Measurements from ENCODE around the gene IDE. TPM values are rescaled to one million over a fixed set of nuclear protein-coding genes. Genes with fewer than 3 reads are reported as not detected.

IDE gene
- total and polyA plus RNA-seq, 2 of the 13 experiments (the other 11 are each of a cell fraction or from before 2014, with no cell fraction given): 16.1 to 52.1 TPM

DNA sequence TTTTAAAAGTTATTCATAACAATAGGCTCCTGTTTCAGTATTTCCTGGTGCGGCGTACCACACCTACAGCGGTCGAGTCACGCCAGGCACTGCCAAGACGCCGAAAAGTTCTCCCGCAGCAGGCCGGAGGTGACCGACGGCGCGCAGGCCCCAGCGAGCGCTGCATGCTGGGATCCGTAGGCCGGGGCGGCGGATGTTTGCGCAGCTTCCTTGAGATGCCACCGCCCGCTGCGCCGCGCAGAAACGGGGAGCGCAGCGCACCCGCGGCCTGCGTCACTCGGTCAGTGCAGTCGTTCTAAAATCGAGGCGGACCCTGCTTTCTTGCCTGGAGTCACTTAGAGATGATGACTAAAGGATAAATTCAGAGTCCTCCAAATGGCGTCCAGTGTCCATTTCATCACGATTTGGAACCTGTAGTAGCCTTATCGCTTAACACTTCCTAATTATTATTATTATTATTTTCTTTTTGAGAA lies 17.7 kb upstream of the IDE start (continued):
- TF ChIP-seq NFKB2 (CRISPR knock-in tag; IDR thresholded peaks at IDR 0.05; ENCODE audit: borderline replicate concordance): peak; percentile 81; the same call in 1 of the 2 replicates
- TF ChIP-seq ELF3 (CRISPR knock-in tag; IDR thresholded peaks at IDR 0.05): peak; percentile 84
- TF ChIP-seq HIVEP1 (CRISPR knock-in tag; IDR thresholded peaks at IDR 0.05): no peak
- 0 out of 2 replicates have a peak, but pooled peaks have one; percentile 38 for TF ChIP-seq ZNF263 (CRISPR knock-in tag; IDR thresholded peaks at IDR 0.05)
- TF ChIP-seq EP300 (IDR thresholded peaks at IDR 0.05; ENCODE audit: low read depth in 2 of 2, low read length in 2 of 2): peak in 1 of 2 experiments; percentile 22; a peak in 1 of 4 replicates
- TF ChIP-seq EP300 (CRISPR knock-in tag; IDR thresholded peaks at IDR 0.05; ENCODE audit: borderline replicate concordance): 0 out of 2 replicates have a peak, but pooled peaks have one; percentile 34
- TF ChIP-seq, protein P1, sequence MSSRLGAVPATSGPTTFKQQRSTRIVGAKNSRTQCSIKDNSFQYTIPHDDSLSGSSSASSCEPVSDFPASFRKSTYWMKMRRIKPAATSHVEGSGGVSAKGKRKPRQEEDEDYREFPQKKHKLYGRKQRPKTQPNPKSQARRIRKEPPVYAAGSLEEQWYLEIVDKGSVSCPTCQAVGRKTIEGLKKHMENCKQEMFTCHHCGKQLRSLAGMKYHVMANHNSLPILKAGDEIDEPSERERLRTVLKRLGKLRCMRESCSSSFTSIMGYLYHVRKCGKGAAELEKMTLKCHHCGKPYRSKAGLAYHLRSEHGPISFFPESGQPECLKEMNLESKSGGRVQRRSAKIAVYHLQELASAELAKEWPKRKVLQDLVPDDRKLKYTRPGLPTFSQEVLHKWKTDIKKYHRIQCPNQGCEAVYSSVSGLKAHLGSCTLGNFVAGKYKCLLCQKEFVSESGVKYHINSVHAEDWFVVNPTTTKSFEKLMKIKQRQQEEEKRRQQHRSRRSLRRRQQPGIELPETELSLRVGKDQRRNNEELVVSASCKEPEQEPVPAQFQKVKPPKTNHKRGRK (CRISPR knock-in tag; IDR thresholded peaks at IDR 0.05): no peak
- peak; percentile 44; the same call in 1 of the 2 replicates for TF ChIP-seq ZNF331 (CRISPR knock-in tag; IDR thresholded peaks at IDR 0.05)
- TF ChIP-seq ZNF44 (CRISPR knock-in tag; IDR thresholded peaks at IDR 0.05): 0 out of 2 replicates have a peak, but pooled peaks have one; percentile 67
- TF ChIP-seq, protein P2, sequence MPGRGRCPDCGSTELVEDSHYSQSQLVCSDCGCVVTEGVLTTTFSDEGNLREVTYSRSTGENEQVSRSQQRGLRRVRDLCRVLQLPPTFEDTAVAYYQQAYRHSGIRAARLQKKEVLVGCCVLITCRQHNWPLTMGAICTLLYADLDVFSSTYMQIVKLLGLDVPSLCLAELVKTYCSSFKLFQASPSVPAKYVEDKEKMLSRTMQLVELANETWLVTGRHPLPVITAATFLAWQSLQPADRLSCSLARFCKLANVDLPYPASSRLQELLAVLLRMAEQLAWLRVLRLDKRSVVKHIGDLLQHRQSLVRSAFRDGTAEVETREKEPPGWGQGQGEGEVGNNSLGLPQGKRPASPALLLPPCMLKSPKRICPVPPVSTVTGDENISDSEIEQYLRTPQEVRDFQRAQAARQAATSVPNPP (CRISPR knock-in tag; IDR thresholded peaks at IDR 0.05): no peak
- peak; percentile 80 for TF ChIP-seq POLR2AphosphoS5 (IDR thresholded peaks at IDR 0.05; ENCODE audit: low read depth, low read length)
- TF ChIP-seq RFXAP (CRISPR knock-in tag; IDR thresholded peaks at IDR 0.05; ENCODE audit: borderline replicate concordance): peak; percentile 82
- TF ChIP-seq ZKSCAN1 (IDR thresholded peaks at IDR 0.05; ENCODE audit: low read length): no peak
- TF ChIP-seq, protein P3, sequence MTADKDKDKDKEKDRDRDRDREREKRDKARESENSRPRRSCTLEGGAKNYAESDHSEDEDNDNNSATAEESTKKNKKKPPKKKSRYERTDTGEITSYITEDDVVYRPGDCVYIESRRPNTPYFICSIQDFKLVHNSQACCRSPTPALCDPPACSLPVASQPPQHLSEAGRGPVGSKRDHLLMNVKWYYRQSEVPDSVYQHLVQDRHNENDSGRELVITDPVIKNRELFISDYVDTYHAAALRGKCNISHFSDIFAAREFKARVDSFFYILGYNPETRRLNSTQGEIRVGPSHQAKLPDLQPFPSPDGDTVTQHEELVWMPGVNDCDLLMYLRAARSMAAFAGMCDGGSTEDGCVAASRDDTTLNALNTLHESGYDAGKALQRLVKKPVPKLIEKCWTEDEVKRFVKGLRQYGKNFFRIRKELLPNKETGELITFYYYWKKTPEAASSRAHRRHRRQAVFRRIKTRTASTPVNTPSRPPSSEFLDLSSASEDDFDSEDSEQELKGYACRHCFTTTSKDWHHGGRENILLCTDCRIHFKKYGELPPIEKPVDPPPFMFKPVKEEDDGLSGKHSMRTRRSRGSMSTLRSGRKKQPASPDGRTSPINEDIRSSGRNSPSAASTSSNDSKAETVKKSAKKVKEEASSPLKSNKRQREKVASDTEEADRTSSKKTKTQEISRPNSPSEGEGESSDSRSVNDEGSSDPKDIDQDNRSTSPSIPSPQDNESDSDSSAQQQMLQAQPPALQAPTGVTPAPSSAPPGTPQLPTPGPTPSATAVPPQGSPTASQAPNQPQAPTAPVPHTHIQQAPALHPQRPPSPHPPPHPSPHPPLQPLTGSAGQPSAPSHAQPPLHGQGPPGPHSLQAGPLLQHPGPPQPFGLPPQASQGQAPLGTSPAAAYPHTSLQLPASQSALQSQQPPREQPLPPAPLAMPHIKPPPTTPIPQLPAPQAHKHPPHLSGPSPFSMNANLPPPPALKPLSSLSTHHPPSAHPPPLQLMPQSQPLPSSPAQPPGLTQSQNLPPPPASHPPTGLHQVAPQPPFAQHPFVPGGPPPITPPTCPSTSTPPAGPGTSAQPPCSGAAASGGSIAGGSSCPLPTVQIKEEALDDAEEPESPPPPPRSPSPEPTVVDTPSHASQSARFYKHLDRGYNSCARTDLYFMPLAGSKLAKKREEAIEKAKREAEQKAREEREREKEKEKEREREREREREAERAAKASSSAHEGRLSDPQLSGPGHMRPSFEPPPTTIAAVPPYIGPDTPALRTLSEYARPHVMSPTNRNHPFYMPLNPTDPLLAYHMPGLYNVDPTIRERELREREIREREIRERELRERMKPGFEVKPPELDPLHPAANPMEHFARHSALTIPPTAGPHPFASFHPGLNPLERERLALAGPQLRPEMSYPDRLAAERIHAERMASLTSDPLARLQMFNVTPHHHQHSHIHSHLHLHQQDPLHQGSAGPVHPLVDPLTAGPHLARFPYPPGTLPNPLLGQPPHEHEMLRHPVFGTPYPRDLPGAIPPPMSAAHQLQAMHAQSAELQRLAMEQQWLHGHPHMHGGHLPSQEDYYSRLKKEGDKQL (CRISPR knock-in tag; IDR thresholded peaks at IDR 0.05; ENCODE audit: low read depth): 0 out of 2 replicates have a peak, but pooled peaks have one; percentile 26
- TF ChIP-seq ZNF563 (CRISPR knock-in tag; IDR thresholded peaks at IDR 0.05): no peak
- TF ChIP-seq, protein P4, sequence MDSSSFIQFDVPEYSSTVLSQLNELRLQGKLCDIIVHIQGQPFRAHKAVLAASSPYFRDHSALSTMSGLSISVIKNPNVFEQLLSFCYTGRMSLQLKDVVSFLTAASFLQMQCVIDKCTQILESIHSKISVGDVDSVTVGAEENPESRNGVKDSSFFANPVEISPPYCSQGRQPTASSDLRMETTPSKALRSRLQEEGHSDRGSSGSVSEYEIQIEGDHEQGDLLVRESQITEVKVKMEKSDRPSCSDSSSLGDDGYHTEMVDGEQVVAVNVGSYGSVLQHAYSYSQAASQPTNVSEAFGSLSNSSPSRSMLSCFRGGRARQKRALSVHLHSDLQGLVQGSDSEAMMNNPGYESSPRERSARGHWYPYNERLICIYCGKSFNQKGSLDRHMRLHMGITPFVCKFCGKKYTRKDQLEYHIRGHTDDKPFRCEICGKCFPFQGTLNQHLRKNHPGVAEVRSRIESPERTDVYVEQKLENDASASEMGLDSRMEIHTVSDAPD (CRISPR knock-in tag; IDR thresholded peaks at IDR 0.05): peak; percentile 77
- TF ChIP-seq, protein P5, sequence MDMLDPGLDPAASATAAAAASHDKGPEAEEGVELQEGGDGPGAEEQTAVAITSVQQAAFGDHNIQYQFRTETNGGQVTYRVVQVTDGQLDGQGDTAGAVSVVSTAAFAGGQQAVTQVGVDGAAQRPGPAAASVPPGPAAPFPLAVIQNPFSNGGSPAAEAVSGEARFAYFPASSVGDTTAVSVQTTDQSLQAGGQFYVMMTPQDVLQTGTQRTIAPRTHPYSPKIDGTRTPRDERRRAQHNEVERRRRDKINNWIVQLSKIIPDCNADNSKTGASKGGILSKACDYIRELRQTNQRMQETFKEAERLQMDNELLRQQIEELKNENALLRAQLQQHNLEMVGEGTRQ (IDR thresholded peaks at IDR 0.05; ENCODE audit: low read depth, low read length): no peak
- TF ChIP-seq, protein P5 (CRISPR knock-in tag; IDR thresholded peaks at IDR 0.05; ENCODE audit: borderline replicate concordance): 0 out of 2 replicates have a peak, but pooled peaks have one; percentile 5
- TF ChIP-seq ISX (CRISPR knock-in tag; conservative IDR thresholded peaks at IDR 0.05): no peak

Data from HepG2 (cell line).